SK-N-SH (cell line): ENCODE data around the gene SACM1L.

Source experiments
- RAD21 ChIP-seq: IDR thresholded peaks from 2 replicates; pipeline ENCODE4 v1.6.1; 2012; ENCODE audit warnings: mild to moderate bottlenecking, low read length
- RCOR1 ChIP-seq: fragments of 150-350 bp; IDR thresholded peaks from 2 replicates; pipeline ENCODE4 v1.6.1; 2017; ENCODE audit warnings: antibody characterized with exemption, low read length
- REST ChIP-seq: IDR thresholded peaks from 2 replicates; pipeline ENCODE4 v1.6.1; 2012; ENCODE audit warnings: mild to moderate bottlenecking, low read depth, low read length, moderate library complexity
- TAF1 ChIP-seq: IDR thresholded peaks from 2 replicates; pipeline ENCODE4 v1.6.1; 2012; ENCODE audit warnings: low read depth, mild to moderate bottlenecking, low read length, moderate library complexity, borderline replicate concordance
- TF ChIP-seq, protein P1 (sequence below): fragments of 200-600 bp; sonication (generic); IDR thresholded peaks from 2 replicates; pipeline ENCODE4 v1.6.1; 2017; ENCODE audit warnings: antibody characterized with exemption, mild to moderate bottlenecking, moderate library complexity

DNA sequence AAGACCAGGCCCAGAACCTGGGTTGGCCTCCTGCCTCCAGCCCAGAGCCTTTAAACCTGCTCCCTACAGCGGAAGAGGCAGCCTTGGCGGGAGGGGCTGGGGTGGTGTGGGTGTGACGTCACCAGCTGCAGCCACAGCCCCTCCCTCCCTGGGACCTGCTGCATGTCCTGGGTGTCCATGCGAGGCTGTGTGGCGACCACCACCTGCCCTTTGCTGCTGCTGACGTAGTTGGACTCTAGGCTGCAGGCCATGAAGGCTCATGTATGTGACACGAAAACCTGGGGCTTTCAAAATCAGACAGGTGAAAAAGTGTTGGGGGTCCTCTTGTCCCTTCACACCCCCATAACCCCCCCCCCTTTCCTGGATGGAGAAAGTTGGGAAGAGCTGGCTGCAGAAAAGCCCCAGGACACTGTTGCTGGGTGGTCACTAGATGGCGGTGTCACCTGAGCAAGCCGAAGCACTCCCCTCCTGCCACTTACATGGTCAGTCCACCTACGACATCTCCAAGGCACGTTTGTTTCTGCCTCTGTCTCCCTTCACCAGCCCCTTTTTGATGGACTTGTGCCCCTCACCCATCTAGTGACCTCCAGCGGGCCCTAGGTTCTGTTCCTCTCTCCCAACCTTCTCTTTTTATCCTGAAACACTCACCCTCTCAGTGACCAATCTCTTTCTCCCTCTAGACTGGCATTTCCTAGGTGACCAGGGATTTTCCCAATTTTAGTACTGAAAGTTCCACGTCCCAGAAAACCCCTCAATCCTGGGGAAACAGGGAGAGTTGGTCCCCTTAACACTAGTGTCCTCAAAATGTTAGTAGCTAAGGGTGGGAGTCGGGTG lies 71.9 kb downstream of the SACM1L start:
- TF ChIP-seq, protein P1, sequence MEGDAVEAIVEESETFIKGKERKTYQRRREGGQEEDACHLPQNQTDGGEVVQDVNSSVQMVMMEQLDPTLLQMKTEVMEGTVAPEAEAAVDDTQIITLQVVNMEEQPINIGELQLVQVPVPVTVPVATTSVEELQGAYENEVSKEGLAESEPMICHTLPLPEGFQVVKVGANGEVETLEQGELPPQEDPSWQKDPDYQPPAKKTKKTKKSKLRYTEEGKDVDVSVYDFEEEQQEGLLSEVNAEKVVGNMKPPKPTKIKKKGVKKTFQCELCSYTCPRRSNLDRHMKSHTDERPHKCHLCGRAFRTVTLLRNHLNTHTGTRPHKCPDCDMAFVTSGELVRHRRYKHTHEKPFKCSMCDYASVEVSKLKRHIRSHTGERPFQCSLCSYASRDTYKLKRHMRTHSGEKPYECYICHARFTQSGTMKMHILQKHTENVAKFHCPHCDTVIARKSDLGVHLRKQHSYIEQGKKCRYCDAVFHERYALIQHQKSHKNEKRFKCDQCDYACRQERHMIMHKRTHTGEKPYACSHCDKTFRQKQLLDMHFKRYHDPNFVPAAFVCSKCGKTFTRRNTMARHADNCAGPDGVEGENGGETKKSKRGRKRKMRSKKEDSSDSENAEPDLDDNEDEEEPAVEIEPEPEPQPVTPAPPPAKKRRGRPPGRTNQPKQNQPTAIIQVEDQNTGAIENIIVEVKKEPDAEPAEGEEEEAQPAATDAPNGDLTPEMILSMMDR = peak; percentile 77
- TF ChIP-seq TAF1 (no peak), RCOR1 (no peak), REST (no peak), RAD21 (peak; percentile 94)
